Bone marrow (tissue), 2 donors: ENCODE measurements around the gene MC1R.
"Not testable (repeated sequence)": the region's sequence is repeated elsewhere in the genome, so short reads cannot be mapped to it uniquely, and the experiment has no call there.

Source experiments
- DNase-seq, 2 donors: peaks; one replicate each; lab custom pipeline; 2025; lab: John Stamatoyannopoulos, UW

MC1R gene

DNA sequence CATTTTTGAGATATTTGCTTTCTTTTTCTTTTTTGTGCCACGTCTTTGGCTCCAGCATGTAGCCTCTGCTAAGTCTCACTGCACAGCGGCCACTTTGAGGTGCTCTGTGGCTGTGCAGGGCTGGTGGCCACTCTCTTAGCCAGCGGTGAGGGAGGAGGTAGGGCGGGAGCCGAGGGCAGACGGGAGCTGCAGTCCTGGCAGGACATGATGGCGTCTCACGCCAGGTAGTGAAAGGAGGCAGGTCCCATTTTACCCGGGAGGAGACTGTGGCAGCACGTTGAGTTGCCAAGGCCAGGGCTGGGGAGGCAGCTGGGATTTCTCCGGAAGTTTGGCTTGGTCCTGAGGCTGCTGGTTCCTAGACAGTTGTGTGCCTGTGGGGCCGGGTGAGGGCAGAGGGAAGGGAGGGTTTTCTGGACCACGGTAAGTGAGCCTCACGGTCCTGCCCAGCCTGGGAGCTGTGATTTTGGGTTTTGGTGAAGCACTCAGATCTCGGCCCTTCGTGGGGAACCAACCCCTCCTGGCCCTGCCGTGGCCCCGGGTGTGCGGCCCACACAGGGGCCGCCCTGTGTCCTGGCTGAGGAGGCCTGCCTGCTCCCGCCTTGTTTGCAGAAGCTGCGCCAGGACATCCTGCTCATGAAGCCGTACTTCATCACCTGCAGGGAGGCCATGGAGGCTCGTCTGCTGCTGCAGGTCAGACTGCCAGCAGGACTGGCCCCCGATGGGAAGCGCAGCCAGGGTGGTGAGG is 44.3 kb downstream of the MC1R start:
- DNase-seq: no peak

DNA sequence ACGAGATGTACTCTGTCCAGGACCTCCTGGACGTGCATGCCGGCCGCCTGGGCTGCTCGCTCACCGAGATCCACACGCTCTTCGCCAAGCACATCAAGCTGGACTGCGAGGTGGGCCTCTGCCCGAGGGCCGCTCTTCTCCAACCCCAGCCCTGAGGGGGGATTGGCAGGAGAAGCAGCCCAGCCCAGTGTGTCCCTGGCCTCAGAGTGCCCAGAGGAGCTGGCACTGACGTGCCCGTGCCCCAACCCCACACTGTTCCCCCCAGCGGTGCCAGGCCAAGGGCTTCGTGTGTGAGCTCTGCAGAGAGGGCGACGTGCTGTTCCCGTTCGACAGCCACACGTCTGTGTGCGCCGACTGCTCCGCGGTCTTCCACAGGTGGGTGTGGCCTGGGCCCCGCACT is 45.5 kb downstream of the MC1R start:
- no peak for DNase-seq

DNA sequence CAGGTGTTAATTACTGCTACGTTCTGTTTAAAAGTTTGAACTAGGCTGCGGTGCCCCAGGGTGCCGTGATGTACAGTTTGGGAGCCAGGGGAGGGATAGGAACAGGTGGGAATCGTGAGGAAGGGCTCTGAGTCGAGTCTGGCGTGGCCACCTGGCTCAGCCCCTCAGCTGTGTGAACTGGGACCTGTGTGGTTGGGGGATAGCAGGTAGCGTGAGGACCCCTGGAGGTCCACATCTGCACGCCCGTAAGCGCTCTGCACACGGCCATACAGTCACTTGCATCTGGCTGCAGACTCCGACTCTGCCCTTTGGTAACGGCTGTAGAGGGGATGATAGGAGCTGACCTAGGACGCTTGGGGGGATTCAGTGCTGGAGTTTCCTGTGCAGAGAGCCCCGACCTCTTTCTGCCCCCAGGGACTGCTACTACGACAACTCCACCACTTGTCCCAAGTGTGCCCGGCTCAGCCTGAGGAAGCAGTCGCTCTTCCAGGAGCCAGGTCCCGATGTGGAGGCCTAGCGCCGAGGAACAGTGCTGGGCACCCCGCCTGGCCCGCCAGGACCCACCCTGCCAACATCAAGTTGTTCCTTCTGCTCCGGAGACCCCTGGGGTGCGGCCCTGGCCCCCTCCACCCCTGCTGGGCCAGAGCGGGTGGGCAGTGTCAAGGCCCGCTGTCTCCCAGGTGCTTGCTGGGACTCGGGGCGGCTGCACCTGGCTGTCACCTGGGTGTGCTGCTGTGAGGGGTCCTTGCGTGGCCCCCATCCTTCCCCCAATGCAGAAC is 47.0 kb downstream of the MC1R start:
- no peak for DNase-seq

DNA sequence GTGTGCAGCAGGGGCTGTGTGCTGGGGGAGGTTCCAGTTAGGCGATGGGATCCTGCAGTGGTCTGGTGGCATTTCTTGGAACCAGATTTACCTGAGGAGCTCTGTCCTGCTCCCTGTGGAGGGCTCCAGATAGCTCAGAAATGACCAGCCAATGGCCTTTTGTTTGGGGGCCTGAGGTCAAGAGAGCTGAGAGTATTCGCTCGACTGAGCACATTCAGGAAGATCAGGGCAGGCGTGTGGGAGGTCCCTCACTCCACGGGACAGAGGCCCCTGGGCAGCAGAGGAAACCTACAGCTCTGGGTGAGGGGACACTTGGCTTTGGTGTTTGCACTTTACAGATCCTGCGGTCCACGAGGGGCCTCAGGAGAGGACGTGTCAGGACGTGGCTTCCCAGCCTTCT is 48.1 kb downstream of the MC1R start:
- DNase-seq: no peak

DNA sequence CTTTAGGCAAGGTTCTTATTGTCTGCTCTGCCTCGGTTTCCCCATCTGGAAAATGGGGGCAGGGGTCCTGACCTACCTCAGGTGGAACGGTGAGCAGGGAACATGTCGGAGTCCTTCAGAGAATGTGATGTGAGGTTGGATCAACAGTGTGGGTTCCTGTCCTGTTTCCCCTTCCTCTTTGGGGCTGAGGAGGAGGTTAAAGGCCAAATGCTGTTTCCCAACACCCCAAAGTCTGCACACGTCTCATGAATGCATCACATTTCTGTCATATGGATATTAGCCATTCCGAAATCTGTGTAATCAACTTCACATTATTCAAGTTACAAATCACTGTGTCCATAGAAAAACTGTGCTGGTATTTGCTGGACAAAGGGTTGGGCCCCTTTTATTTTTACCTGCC is 48.8 kb downstream of the MC1R start:
- DNase-seq: not testable (repeated sequence)

DNA sequence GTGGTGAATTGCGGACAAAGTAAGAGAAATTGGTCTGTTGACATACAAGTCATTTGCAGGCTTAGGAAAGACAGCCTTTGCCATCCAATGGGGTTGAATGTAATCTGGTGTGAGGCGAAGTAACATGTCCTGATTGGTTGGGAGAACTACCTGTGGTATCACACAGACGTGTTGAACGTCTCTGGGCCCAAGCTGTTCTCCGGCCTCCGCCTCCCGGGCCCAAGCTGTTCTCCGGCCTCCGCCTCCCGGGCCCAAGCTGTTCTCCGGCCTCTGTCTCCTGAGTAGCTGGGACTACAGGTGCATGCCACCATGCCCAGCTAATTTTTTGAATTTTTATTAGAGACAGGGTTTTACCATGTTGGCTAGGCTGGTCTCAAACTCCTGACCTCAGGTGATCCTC is 49.4 kb downstream of the MC1R start:
- DNase-seq: not testable (repeated sequence)

DNA sequence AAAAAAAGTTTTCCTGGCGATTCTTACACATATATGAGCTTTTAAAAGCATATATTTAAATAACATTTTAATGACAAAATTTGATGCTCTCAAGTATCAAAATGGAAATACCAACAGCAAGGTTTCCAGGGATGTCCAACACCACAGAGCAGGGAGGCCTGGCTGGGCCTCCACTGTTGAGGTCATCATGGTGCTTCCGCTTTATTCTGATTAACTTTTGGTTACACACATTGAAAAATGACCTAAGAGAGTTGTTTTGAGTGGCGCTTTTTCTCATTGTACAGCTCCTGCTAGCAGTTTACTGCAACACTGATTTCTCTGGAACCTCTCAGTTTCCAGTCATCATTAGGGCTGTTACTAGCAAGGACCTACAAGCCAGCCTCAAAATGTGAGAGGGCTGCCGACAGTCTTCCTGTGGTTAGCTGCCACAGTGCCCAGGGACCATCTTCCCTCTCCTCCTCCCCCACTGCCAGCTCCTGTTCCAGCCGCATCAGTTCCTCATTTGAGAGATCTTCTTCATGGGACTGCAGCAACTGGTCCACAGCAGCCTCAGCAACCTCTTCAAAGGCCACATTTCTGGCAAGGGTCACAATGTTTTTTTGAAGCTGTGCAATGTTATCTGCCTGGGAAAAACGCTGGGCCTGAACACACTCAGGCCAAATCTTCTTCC is 51.2 kb downstream of the MC1R start:
- DNase-seq: peak; percentile 5 to 86
